Liver (tissue), 9 donors: ENCODE results near the gene ENHO. TPM values are rescaled to one million over a fixed set of nuclear protein-coding genes. Genes with fewer than 3 reads are reported as not detected.

Source experiments
- DNase-seq: peaks from one replicate; pipeline ENCODE4 v3.0.0-alpha.2; 2017; ENCODE audit warnings: low spot score
- H3K27ac ChIP-seq, 2 donors: one replicate each; pipeline ENCODE4 v1.7.0; 2013; ENCODE audit warnings: inconsistent platforms in 2 of 2, low read length in 2 of 2, control low read depth in 1 of 2, low read depth in 1 of 2, mild to moderate bottlenecking in 1 of 2
- H3K27me3 ChIP-seq, 4 donors: one replicate each; pipeline versions ENCODE4 v1.6.1 to v1.7.0; 2013; ENCODE audit warnings: low read length in 3 of 4, inconsistent platforms in 1 of 4, mild to moderate bottlenecking in 1 of 4, moderate library complexity in 1 of 4; ENCODE audit not compliant: control insufficient read depth in 4 of 4, insufficient read depth in 4 of 4
- H3K36me3 ChIP-seq, 4 donors: one replicate each; pipeline versions ENCODE4 v1.6.1 to v1.7.0; 2013; ENCODE audit warnings: low read length in 3 of 4, mild to moderate bottlenecking in 3 of 4, low read depth in 1 of 4, moderate library complexity in 1 of 4; ENCODE audit not compliant: control insufficient read depth in 4 of 4, insufficient read depth in 3 of 4
- H3K4me1 ChIP-seq, 4 donors: one replicate each; pipeline versions ENCODE4 v1.6.1 to v1.7.0; 2013; ENCODE audit warnings: low read length in 3 of 4, mild to moderate bottlenecking in 3 of 4, moderate library complexity in 1 of 4; ENCODE audit not compliant: control insufficient read depth in 4 of 4, insufficient read depth in 4 of 4
- H3K4me3 ChIP-seq, 3 donors: one replicate each; pipeline versions ENCODE4 v1.6.1 to v1.7.0; 2013; ENCODE audit warnings: low read length in 3 of 3, control low read depth in 1 of 3, low read depth in 1 of 3, mild to moderate bottlenecking in 1 of 3
- H3K9ac ChIP-seq, 2 donors: one replicate each; pipeline ENCODE4 v1.7.0; 2013; ENCODE audit warnings: low read length in 2 of 2, mild to moderate bottlenecking in 2 of 2, moderate library complexity in 2 of 2, control low read depth in 1 of 2, low read depth in 1 of 2
- H3K9me3 ChIP-seq, 4 donors: one replicate each; pipeline versions ENCODE4 v1.6.1 to v1.7.0; 2013; ENCODE audit warnings: low read length in 3 of 4; ENCODE audit not compliant: control insufficient read depth in 4 of 4
- EGR1 ChIP-seq, 2 donors: IDR thresholded peaks; 2 replicates each; pipeline ENCODE4 v1.6.1; 2016 to 2018; ENCODE audit warnings: antibody characterized with exemption in 2 of 2, low read depth in 2 of 2
- FOXA1 ChIP-seq: IDR thresholded peaks from 2 replicates; pipeline ENCODE4 v1.6.1; 2016; ENCODE audit warnings: antibody characterized with exemption
- FOXA2 ChIP-seq: IDR thresholded peaks from 2 replicates; pipeline ENCODE4 v1.6.1; 2016; ENCODE audit warnings: antibody characterized with exemption
- GABPA ChIP-seq, 2 donors: IDR thresholded peaks in 1 of 2; conservative IDR thresholded peaks in 1 of 2; 2 replicates each; pipeline ENCODE4 v1.6.1; 2016; ENCODE audit warnings: antibody characterized with exemption in 2 of 2, mild to moderate bottlenecking in 1 of 2, moderate library complexity in 1 of 2
- HNF4A ChIP-seq, 2 donors: conservative IDR thresholded peaks; 2 replicates each; pipeline ENCODE4 v1.6.1; 2016; ENCODE audit warnings: antibody characterized with exemption in 2 of 2, mild to moderate bottlenecking in 2 of 2
- HNF4G ChIP-seq: IDR thresholded peaks from 2 replicates; pipeline ENCODE4 v1.6.1; 2016; ENCODE audit warnings: antibody characterized with exemption
- JUND ChIP-seq, 2 donors: IDR thresholded peaks; 2 replicates each; pipeline ENCODE4 v1.6.1; 2016; ENCODE audit warnings: antibody characterized with exemption in 2 of 2
- NR2F2 ChIP-seq: IDR thresholded peaks from 2 replicates; pipeline ENCODE4 v1.6.1; 2016; ENCODE audit warnings: antibody characterized with exemption
- RAD21 ChIP-seq, 2 donors: IDR thresholded peaks; 2 replicates each; pipeline ENCODE4 v1.6.1; 2016; ENCODE audit warnings: antibody characterized with exemption in 2 of 2, mild to moderate bottlenecking in 2 of 2
- RXRA ChIP-seq, 2 donors: IDR thresholded peaks; 2 replicates each; pipeline ENCODE4 v1.6.1; 2017 to 2018; ENCODE audit warnings: antibody characterized with exemption in 2 of 2, mild to moderate bottlenecking in 1 of 2
- SP1 ChIP-seq: IDR thresholded peaks from 2 replicates; pipeline ENCODE4 v1.6.1; 2018; ENCODE audit warnings: antibody characterized with exemption, mild to moderate bottlenecking
- TAF1 ChIP-seq: conservative IDR thresholded peaks from 2 replicates; pipeline ENCODE4 v1.6.1; 2016; ENCODE audit warnings: antibody characterized with exemption, mild to moderate bottlenecking
- YY1 ChIP-seq: IDR thresholded peaks from 2 replicates; pipeline ENCODE4 v1.6.1; 2016; ENCODE audit warnings: antibody characterized with exemption, mild to moderate bottlenecking
- WGBS: extraction: QIAGEN DNeasy Blood & Tissue Kit; methylation state at CpG from one replicate; pipeline ENCODE4 v1.1.7; 2013; 5-methylcytosine and 5-hydroxymethylcytosine counted together
- polyA plus RNA-seq, 2 donors: library from polyadenylated mRNA; stranded (reverse) in 1 of 2; unstranded in 1 of 2; fragments of 200-250 nt in 1 of 2; fragments of >200 nt in 1 of 2; fragmentation: Nextera tagmentation in 1 of 2; extraction: Ambion mirVana in 1 of 2; gene quantifications; one replicate each; pipeline versions ENCODE4 v1.2.1 to v1.2.3, GENCODE V29; 2013 to 2015
- total RNA-seq, 2 donors: library from RNA; depleted of rRNA; stranded (reverse); fragments of >200 nt; gene quantifications; one replicate each; pipeline ENCODE4 v1.2.3, GENCODE V29; 2014
- TF ChIP-seq, protein P1 (sequence below): fragments of 150-350 bp; IDR thresholded peaks from 2 replicates; pipeline ENCODE4 v1.5.1; 2017; ENCODE audit warnings: improper control_type of control experiment, low read depth, low read length; ENCODE audit not compliant: missing input control
- TF ChIP-seq, protein P2 (sequence below): IDR thresholded peaks from 2 replicates; pipeline ENCODE4 v1.6.1; 2016; ENCODE audit warnings: antibody characterized with exemption
- TF ChIP-seq, protein P3 (sequence below): IDR thresholded peaks from 2 replicates; pipeline ENCODE4 v1.6.1; 2016; ENCODE audit warnings: antibody characterized with exemption
- TF ChIP-seq, protein P4 (sequence below): IDR thresholded peaks from 2 replicates; pipeline ENCODE4 v1.6.1; 2016; ENCODE audit warnings: antibody characterized with exemption, mild to moderate bottlenecking
- donor health status: healthy.
- donor health status: healthy.
- donor health status: healthy.
- donor health status: healthy.
- donor health status: healthy.

ENHO gene
- total and polyA plus RNA-seq, 4 donors, result 0.67 to 9.6 (median 1.9) TPM

DNA sequence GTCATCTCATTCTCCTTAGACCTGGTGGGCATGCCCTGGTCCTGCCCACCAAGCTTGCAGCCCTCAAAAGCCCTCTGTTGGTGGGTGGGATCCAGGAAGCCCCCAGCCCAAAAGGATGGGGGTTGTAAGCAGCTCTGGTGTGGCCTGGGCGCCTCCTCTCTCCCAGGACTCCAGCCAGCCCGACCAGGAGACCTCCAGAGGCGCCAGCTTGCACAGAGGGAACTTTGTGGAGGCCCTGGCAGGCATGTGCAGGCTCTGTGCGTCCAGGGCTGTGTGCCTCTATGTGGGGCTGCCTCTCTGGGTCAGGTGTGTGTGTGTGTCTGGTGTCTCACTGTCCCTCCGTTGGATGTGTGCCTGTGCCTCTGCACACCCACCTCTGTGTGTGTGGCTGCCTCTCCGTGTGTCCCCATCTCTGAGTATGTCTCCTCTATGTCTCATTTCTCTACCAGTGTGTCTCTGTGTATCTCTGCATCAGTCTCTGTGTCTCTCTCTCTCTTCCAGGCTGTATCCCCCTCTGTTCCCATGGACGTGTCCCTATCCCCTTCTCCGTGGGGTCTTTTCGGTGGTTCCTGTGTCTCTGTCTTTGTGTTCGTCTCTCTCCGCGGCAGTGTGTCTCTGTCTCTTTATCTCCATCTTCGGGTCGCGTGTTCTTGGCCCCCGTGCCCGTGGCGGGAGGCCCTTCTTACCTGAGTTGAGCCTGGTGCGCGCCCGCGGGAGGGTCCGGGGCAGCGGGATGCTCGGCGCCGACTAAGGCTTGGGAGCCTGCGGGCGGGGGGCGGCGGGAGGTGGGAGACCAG, 501 bp downstream of the ENHO start:
- Histone ChIP-seq H3K9ac (peak overlapping the region; percentile 19 to 49), H3K36me3 (no peaks in the 10 kb centered on the region), H3K4me1 (peaks cover 8 to 34% (median 24%) of the 10 kb centered on the region in 4 donors), H3K9me3 (no peaks in the 10 kb centered on the region), H3K27me3 (no peaks in the 10 kb centered on the region), H3K4me3 (peak overlapping the region in 2 of 3 donors; percentile 39 to 61), H3K27ac (no peak overlapping the region)
- WGBS, result 21% methylated on average over 31 of the region's 31 CpGs
- DNase-seq, result no peak
- TF ChIP-seq, protein P1, sequence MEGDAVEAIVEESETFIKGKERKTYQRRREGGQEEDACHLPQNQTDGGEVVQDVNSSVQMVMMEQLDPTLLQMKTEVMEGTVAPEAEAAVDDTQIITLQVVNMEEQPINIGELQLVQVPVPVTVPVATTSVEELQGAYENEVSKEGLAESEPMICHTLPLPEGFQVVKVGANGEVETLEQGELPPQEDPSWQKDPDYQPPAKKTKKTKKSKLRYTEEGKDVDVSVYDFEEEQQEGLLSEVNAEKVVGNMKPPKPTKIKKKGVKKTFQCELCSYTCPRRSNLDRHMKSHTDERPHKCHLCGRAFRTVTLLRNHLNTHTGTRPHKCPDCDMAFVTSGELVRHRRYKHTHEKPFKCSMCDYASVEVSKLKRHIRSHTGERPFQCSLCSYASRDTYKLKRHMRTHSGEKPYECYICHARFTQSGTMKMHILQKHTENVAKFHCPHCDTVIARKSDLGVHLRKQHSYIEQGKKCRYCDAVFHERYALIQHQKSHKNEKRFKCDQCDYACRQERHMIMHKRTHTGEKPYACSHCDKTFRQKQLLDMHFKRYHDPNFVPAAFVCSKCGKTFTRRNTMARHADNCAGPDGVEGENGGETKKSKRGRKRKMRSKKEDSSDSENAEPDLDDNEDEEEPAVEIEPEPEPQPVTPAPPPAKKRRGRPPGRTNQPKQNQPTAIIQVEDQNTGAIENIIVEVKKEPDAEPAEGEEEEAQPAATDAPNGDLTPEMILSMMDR, result no peak
- TF ChIP-seq FOXA1 (no peak), GABPA (IDR thresholded peaks at IDR 0.05 in 1 of 2, conservative IDR thresholded peaks at IDR 0.05 in 1 of 2) (no peak), NR2F2 (no peak), RXRA (IDR thresholded peaks at IDR 0.05) (no peak), TAF1 (no peak), JUND (IDR thresholded peaks at IDR 0.05) (no peak), RAD21 (IDR thresholded peaks at IDR 0.05) (no peak), HNF4G (no peak), FOXA2 (no peak), HNF4A (conservative IDR thresholded peaks at IDR 0.05) (no peak), SP1 (no peak), YY1 (no peak), EGR1 (IDR thresholded peaks at IDR 0.05; ENCODE audit: low read depth in 2 of 2) (no peak)
- TF ChIP-seq, protein P2, sequence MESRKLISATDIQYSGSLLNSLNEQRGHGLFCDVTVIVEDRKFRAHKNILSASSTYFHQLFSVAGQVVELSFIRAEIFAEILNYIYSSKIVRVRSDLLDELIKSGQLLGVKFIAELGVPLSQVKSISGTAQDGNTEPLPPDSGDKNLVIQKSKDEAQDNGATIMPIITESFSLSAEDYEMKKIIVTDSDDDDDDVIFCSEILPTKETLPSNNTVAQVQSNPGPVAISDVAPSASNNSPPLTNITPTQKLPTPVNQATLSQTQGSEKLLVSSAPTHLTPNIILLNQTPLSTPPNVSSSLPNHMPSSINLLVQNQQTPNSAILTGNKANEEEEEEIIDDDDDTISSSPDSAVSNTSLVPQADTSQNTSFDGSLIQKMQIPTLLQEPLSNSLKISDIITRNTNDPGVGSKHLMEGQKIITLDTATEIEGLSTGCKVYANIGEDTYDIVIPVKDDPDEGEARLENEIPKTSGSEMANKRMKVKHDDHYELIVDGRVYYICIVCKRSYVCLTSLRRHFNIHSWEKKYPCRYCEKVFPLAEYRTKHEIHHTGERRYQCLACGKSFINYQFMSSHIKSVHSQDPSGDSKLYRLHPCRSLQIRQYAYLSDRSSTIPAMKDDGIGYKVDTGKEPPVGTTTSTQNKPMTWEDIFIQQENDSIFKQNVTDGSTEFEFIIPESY, result no peak
- TF ChIP-seq, protein P3, sequence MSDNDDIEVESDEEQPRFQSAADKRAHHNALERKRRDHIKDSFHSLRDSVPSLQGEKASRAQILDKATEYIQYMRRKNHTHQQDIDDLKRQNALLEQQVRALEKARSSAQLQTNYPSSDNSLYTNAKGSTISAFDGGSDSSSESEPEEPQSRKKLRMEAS, result no peak
- TF ChIP-seq, protein P4, sequence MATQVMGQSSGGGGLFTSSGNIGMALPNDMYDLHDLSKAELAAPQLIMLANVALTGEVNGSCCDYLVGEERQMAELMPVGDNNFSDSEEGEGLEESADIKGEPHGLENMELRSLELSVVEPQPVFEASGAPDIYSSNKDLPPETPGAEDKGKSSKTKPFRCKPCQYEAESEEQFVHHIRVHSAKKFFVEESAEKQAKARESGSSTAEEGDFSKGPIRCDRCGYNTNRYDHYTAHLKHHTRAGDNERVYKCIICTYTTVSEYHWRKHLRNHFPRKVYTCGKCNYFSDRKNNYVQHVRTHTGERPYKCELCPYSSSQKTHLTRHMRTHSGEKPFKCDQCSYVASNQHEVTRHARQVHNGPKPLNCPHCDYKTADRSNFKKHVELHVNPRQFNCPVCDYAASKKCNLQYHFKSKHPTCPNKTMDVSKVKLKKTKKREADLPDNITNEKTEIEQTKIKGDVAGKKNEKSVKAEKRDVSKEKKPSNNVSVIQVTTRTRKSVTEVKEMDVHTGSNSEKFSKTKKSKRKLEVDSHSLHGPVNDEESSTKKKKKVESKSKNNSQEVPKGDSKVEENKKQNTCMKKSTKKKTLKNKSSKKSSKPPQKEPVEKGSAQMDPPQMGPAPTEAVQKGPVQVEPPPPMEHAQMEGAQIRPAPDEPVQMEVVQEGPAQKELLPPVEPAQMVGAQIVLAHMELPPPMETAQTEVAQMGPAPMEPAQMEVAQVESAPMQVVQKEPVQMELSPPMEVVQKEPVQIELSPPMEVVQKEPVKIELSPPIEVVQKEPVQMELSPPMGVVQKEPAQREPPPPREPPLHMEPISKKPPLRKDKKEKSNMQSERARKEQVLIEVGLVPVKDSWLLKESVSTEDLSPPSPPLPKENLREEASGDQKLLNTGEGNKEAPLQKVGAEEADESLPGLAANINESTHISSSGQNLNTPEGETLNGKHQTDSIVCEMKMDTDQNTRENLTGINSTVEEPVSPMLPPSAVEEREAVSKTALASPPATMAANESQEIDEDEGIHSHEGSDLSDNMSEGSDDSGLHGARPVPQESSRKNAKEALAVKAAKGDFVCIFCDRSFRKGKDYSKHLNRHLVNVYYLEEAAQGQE, result no peak
